ENCODE results near the gene GPR108.

The GPR108 gene

DNA sequence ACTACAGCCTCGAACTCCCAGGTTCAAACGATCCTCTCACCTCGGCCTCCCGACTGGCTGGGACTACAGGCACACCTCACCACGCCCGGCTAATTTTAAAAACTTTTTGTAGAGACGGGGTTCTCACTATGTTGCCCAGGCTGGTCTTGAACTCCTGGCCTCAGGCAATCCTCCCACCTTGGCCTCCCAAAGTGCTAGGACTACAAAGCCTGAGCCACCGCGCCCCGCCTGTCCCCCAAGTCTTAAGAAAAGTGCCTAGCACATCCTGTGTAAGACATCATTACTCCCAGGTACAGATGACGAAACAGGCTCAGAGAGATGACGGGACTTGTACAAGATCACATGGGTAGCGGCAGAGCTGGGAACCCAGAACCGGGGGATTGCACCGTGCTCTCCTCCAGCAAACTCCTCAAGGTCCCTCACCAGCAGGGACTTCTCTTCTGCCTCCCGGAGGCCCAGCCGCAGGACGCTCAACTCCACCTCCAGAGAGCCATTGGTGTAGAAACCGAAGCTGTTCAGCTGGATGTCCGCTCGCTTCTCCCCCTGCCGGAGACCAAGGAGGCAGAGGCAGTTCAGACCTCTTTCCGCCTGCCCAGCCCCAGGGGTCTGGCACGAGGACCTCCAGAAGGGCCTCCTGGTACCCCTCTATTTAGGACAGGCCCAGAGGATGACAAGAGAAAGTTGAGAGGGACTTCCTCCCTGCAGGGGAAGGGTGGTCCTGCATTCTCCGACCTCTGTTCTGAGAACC is 1.0 kb downstream of the GPR108 start:
- peak; percentile 59 for DNase-seq

DNA sequence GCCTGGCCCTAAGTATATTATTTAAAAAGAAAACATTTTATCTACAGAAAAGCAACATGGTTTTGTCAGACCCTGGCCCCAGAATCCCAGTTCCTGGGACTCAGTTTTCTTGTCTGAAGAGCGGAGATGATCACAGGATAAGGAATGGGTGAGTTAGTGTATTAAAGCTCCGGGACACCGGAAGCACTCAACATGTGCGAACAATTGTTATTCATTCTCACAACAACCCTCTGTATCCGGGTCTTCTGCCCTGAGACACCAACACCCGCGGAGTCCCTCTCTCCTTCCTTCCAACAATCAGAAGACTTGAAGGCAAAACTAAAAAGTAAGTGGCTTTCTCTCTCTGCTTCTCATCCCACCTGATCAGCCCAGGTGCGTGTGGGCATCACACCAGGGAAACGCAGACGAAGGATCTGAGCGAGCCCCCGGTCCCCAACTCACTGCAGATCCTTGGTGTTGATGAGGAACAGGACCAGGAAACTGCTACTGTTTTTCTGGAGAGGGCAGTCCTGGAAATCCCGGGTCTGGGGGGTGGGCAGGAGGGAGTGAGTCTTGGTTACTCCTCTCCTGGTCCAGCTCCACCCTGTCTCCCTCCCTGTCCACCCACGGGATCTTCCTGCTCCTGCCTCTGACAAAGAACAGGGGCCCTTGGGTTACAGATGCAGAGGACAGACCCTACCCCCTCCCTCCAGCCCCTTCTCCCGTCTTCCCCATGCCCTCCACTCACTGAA is 2.0 kb downstream of the GPR108 start:
- no peak for DNase-seq

DNA sequence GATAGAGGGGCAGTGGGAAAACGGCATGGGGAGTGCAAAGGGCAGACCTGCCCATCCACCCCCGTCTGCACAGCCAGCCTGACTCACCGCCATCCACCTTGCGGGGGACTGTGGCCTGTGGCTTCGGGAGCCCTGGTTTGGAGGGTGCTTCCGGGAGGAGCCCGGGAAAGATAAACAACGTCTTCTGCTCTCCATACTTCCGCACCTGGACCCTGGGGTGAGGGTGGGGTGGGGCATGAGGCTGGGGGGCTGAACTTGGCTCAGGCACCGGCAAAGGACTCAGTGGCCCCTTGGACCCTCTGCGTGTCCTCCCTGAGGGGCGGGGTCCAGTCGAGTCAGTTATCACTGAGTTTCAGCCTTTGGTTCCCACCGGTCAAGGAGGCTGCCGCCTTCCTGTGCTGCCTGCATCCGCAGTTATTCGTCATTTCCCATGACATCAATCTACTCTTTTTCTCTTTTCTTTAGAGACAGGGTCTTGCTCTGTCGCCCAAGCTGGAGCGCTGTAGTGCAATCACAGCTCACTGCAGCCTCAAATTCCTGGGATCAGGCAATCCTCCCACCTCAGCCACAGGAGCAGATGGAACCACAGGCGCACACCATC is 3.2 kb downstream of the GPR108 start:
- DNase-seq = no peak

DNA sequence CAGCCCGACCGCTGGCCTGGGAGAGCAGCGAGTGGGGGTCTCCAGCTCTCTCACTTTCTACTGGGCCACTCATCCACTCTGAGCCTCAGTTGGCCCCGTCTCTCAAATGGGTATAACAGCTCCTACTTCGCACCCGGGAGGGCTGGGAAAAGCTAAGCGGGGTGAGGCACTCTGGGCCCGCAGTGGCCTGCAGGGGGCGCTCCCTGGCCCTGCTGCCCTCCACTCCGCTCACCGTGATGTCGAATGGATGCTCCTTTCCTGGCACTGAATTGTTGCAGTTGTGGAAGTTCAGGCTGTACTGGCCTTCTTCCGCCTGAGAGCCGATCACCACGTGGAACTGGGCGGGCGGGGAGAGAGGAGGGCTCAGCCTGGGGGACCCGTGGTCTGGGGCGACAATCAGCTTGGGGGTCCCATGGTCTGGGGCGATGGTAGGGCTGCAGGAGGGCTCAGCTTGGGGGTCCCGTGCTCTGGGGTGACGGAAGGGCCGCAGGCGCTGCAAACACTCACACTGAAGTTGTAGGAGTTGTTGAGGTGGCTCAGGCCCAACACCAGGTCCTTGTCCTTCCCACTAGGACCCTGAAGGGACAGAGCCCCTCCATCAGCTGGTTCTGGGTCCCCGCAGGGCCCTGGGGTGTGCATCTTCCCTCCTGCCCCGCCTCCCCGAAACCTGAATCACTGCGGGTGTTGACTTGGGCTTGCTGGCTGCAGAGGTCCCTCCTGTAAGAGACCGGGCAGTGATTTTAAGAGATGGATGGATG is 3.9 kb downstream of the GPR108 start:
- no peak for DNase-seq

GRCh38 chr19:6732803-6733337 is 4.5 kb downstream of the GPR108 start:
- no peak for DNase-seq

- no peak for DNase-seq
Observed at GRCh38 chr19:6731822-6732221, 5.6 kb downstream of the GPR108 start.

GRCh38 chr19:6730941-6731670 is 6.3 kb downstream of the GPR108 start:
- DNase-seq = no peak

- no peak for DNase-seq
Observed at GRCh38 chr19:6730153-6730804, 7.1 kb downstream of the GPR108 start.

- DNase-seq = no peak
Observed at GRCh38 chr19:6729573-6730152, 7.7 kb downstream of the GPR108 start.

DNA sequence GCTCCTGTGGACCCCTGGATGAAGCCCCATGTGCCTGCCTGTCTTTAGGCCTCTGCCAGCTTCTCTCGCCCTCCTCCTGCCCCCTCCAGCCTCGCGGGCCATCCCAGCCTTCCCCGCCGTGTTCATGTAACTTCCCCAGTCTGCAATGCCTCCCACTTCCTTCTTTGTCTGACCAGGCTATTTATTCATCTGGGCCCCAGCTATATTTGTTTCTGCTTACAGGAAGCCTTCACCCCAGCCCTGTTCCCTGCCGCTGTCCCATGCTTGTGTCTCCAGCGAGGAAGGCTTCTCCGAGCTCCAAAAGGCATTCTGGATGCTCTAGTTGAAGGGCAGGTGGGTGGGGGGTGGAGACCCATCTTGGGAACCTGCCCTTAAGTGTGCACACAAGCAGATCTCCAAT is 9.0 kb downstream of the GPR108 start:
- DNase-seq = no peak

DNA sequence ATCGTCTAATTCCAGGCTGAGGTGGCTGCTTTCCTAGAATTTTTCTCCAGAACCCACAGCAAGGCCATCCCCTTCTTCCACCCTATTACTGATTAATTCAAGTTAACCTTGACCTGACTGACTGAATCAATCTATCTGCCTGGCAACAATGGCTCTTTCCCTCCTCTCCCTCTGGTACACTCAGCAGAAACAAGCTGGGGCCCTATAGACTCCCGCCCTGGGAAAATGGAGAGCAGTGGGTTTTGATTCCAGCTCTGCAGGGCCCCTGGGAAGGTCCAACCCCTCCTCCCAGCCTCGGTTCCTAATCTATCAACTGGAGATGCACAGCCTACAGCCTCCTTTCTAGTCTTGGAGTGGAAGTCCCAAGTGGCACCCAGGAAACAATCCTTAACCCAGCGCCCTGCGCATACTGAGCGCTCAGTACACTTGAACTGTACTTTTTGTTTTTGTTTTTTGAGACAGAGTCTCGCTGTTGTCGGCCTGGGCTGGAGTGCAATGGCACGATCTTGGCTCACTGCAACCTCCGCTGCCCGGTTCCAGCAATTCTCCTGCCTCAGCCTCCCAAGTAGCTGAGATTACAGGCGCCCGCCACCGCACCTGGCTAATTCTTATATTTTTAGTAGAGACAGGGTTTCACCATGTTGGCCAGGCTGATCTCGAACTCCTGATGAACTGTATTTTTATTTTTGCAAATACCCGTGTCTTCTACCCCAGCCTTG is 11.7 kb downstream of the GPR108 start:
- no peak for DNase-seq

GRCh38 chr19:6724631-6725492 is 12.5 kb downstream of the GPR108 start:
- DNase-seq = no peak

- no peak for DNase-seq
Observed at GRCh38 chr19:6723738-6724137, 13.6 kb downstream of the GPR108 start.

- DNase-seq = no peak
Observed at GRCh38 chr19:6723108-6723618, 14.2 kb downstream of the GPR108 start.

GRCh38 chr19:6721773-6722172 is 15.6 kb downstream of the GPR108 start:
- DNase-seq = no peak

GRCh38 chr19:6721138-6721474 is 16.3 kb downstream of the GPR108 start:
- DNase-seq = no peak

- no peak for DNase-seq
Observed at GRCh38 chr19:6720369-6721137, 16.8 kb downstream of the GPR108 start, which contains the start of gene C3. TSS of gene C3 (minus strand) at chr19:6720650. CDS start at chr19:6720589, 61 bp downstream.

DNA sequence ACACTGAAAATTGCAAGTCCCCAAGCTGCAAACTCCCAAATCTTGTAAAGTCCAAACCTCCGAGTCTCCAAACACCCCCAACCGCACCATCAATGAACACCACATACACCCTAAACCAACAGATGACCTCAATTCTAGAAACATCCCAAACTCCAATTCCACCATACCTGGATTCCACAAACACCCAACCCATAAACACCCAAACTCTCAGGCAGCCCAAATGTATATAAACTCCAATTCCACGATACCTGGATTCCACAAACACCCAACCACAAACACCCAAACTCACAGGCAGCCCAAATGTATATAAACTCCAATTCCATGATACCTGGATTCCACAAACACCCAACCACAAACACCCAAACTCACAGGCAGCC is 17.4 kb downstream of the GPR108 start:
- DNase-seq = no peak

DNA sequence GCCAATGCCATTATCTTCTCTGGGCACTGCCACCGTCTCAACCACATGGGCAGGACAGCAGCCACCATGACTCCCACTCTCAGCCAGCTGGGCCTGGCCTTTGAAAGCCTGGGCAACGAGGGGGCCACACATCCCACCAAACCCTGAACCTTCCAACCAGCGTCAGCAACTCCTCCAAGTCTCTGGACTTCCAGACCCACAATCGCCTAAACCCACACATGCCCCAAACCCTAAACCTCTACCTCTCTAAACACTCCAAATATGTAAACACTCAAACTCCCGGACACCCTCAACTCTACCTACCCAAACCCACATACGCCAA is 17.9 kb downstream of the GPR108 start:
- DNase-seq = no peak

All from NCI-H345 (cell line).